ENCODE measurements around the gene RFX4.
A peak's percentile ranks its signal among the peaks of the same experiment; 100 is the strongest.

Gene RFX4

DNA sequence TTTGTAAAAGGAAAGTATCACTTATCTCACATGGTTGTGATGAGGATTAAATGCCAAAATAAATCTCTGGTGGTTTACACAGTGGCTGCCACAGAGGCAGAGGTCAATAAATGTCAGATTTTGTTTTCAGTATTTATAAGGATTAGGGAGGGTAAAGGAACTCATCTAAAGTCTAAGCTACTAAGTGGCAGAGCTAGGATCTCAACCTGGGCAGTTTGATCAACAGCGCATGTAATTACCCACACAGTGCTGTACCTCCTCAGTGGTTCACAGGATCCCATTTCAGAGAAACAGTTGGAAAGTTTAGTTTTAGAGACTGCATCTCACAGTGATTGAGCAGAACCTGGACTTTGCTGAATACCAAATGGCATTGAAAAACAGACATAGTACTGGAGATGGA lies 146.8 kb downstream of the RFX4 start:
- DNase-seq (ENCODE audit: low read depth): no peak

DNA sequence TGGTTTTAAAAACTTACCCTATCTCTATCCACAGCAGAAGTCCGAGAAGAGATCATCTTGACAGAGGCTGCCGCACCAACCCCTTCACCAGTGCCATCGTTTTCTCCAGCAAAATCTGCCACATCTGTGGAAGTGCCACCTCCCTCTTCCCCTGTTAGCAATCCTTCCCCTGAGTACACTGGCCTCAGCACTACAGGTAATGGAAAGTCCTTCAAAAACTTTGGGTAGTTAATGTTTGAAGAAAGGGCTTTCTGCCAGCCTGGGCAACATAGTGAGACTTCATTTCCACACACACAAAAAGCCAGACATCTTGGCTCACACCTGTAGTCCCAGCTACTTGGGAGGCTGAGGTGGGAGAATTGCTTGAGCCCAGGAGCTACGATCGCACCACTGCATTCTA lies 150.1 kb downstream of the RFX4 start:
- no peak for DNase-seq (ENCODE audit: low read depth)

DNA sequence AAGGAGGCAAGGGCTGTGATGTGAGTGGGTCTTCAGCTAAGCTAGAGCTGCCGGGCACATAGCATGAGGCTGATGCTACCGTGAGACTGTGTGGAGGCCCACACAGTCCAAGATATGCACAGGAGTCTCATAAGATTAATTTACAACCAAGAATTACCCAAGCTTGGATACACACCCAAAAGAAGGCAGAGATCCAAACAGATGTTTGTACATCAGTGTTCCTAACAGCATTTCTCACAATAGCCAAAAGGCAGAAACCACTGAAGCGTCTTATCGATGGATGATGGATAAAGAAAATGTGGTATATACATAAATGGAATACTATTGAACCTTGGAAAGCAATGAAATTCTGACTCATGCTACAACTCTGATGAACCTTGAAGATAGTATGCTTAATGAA lies 150.9 kb downstream of the RFX4 start:
- DNase-seq (ENCODE audit: low read depth): no peak

DNA sequence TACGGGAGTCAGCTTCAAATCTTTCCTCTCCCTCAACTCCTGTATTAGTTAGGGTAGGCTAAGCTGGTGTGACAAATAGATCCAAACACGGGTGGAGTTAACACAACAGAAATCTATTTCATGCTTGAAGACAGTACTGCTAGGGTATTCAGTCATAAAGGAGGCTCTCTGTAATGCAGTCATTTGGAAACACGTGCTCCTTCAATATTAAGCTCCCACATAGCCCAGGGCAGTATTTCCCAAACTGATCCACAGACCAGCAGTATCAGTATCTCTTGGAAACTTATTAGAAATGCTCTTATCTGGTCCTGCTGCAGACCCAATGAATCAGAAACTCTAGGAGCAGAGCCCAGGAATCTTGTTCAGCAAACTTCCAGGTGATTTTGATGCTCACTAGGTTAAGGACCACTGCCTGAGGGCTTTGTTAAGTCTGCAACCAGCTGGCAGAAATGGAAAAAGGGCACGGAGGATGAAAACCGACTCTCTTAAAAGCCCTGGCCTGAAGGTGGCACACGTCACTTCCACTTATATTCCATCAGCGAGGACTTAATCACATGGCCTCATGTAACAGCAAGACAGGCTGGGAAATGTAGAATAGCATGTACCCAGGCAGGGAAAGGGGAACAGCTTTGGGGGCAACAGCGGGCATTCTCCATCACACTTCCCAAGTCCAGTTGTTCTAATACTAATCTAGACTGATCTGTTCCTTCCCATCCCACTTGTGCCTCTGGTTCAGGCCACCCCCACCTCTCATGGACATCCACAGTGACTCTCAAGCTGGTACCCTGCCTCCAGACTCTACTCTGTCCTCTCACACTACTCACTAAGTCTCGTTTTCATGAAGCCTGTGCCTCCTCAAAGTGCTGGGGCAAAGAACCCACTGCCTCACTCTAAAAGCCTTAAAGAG lies 153.5 kb downstream of the RFX4 start:
- DNase-seq (ENCODE audit: low read depth): no peak

DNA sequence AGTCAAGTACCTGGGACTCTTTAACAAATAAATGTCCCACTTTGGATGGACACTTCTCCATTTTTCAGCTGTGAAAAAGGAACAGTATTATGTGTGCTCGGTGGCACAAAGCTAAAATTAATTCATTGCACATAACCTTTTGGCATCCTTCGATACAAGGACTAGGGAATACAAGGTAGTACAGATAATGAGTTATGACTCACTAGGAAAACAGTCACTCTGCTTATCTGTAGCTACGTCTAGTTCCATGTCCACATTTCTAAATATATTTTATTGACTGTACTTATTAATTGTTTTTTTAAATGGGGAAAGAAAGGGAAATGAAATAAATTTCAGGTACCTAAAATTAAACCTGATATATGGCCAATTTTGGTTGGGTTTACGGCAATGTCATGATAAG lies 156.5 kb downstream of the RFX4 start:
- DNase-seq (ENCODE audit: low read depth): no peak

DNA sequence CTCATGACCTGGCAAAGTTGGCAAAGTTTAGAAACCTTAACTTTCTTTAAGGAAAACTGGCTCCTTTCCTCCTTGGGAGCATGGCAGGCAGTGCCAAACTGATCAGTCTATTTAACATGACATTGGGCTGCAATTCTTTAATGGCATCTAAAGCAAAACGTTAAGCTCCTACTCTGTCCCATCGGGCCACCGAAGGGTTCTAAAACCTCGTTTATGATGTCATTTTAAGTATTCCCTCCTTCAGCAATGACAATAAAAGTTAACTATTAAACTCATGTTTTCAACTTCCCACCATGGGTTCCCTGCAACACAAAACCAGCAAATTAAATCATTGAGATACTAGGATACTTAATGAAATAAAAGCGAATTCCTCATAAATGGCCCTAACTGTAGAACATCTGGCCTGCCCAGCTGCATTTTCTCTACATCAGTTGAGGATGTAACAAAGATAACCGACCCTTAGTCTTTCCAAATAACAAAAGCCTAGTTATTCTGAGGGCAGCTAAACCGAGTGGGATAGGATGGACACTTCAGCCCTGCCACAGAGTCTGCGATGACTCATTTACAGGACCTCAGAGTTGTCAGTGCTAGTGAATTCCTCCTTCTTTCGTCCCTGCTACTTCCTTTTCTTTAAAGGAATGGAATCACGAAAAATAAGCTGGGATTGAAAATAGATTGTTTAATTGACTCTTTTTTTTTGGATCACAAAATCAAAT lies 157.2 kb downstream of the RFX4 start:
- no peak for DNase-seq (ENCODE audit: low read depth)

DNA sequence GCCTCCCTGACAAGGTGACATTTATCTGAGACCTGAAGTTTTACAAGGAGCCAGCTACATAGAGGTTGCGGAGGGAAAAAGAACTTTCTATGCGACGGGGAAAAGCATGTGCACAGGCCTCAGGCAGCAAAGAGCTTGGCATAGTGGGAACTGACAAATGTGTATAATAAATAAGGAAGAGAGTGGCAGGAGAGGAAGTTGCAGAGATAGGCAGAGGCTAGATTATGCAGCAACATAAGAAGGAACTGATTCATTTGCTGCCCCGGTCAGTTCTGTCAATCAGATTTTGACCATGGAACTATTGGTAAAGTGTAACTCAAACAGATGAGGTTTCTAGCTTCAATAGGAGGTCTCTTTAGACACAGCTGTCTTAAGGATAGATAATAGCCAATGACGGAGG lies 158.0 kb downstream of the RFX4 start:
- no peak for DNase-seq (ENCODE audit: low read depth)

DNA sequence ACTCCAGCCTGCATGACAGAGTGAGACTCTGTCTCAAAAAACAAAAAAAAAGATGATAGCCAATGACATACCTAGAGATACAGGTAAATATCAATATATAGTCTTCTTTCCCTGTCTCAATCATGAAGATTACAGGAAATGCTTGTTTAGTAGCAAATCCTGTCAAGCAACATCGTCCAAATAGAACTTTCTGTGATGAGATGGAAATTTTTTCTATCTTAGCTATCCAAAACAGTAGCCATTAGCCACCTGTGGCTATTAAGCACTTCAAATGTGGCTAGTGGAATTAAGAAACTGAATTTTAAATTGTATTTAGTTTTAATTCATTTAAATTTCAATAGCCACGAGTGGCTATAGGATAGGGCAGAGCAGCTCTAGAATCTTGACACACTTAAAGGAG lies 158.4 kb downstream of the RFX4 start:
- DNase-seq (ENCODE audit: low read depth): no peak

DNA sequence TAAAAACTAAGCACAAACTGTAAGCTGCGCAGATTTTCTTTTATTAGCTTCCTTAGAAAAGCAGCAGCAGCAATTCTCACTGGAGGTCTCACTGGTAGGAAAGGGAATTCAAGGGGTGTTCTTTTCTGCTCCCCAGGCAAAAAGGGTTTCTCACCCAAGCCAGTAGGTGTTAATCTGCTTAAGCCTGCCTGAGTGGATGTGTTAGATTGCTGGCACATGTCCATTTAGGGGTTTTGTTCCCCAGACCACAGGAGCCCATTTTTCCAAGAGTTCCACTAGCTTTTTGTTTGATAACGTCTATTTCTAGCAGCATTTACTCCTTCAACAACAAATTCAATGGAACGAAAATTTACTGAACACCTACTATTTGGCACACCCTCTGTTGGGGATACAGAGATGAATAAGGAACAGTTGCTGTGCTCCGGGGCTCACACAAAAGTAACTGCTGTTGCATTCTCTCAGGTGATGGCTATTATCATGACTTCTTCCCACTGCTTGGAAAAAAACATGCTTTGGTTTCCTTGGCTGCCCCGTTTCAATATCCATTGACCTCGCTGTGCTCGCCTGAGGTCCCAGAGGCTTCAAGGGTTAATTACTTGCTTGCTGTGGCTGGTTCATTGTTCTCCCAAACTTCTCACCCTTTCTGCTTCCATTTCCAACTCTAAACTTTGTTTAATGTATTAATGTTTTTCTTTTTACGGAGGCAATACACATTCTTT lies 160.6 kb downstream of the RFX4 start:
- DNase-seq (ENCODE audit: low read depth): no peak

DNA sequence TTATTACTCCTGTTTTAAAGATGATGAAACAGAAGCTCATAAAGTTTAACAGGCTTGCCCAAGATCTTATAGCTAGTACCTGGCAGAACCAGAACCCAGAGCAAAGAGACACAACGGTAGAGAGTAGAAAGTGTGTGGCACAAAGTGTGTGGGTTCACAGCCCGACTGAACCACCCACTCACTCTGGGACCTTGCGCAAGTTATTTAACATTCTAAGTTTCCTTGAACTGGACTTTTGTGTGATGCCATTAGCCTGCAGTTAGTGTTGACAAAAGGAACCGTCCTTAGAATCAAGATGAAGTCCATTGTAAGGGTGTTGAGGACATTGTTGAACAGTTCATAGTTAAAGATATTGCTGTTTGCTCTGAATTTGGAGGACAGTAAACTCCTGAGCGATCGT lies 161.8 kb downstream of the RFX4 start:
- DNase-seq (ENCODE audit: low read depth): no peak

DNA sequence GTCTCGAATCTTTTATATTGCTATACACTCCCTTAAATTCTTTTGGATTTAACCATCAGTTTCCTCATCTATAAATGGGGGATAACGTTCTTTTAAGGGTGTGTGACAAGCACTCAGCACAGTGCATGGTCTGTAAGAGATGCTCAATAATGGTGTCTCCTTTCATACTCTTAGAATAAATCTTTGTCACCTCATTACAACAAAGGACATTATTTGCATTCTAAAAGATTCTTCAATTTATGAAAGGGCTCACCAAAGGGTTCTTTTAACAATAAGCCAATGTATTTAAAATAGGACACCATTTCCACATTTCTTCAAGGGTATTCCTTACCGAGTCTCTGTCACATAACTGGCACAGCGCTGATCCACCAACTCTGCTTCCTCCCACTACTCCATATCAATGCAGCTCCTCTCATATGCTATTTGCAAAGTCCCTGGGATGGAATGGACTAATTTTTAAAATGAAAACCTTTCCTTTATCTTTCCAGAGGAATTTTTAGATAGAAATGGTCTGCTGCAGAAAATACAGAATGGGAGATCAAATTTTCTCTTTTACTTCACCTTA lies 162.5 kb downstream of the RFX4 start:
- no peak for DNase-seq (ENCODE audit: low read depth)

DNA sequence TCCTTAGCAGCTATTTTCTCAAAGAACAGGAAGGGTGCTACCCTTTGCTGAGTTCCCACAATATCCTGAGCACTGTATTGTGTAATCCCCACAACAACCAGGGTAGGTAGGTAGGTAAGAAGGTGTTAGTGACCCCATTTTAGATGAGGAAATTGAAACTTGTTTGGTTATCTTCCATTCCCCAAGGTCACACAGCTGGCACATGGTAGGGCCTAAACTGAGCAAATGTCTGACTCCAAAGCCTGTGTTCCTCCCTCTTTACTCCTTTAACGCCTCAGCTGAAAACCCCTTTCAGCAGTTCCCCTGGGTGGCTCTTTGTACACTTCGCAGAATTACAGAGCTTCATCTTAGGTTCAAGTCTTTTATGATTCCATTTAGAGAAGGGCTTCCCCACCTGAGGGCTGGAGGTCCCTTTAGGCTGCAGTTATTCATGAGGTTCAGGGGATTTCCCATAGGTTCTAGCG lies 165.2 kb downstream of the RFX4 start:
- DNase-seq (ENCODE audit: low read depth): no peak

DNA sequence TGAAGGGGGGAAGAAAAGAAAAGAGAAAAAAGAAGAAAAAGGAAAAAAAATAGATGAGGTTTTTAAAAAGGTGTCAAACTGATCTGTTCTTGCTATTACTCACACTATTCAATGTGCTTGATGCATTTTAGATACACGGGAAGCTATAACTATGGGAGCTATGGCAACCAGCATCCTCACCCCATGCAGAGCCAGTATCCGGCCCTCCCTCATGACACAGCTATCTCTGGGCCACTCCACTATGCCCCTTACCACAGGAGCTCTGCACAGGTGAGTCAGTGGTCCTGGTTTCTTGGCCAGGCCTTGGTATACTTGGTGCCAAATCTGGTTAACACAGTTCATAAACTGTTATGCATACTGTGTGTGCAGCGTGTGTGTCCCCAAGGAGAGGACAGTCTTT lies 167.7 kb downstream of the RFX4 start:
- DNase-seq (ENCODE audit: low read depth): no peak

DNA sequence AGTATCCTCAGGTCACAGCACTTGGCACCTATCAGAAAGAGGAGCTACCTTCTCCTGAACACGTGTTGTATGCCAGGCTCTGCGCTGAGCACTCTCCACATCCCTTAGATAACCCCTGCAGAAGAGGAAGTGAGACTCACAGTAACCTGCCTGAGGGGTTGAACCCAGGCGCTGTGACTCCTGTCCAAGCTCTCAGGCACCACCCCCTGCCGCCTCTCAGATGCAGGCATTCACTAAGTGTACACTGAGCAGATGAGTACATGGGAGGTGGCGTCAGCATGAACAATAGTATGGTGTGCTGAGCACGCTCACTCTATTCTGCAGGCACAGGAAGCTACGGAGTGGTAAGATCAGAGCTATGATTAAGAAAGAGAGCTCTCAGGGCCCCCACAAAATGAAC lies 170.7 kb downstream of the RFX4 start:
- peak; percentile 57 for DNase-seq (ENCODE audit: low read depth)

DNA sequence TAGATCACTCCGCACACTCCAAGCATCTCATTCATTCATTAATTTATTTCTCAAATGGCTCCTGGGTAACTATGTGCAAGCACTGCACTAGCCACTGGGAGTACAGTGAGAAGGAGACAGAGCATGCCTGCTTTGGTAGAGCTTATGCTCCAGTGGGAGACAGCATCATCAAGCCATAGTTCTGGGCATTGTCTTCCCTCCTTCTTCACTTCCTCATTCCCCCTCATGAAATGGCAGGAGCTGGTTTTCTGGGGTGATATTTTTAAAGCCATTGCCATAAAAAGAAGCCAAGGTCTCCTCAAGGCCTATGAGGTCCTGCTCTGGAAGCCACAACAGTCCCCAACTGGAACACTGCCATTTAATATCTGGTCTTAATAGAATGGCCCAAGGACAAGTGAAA lies 171.5 kb downstream of the RFX4 start:
- DNase-seq (ENCODE audit: low read depth): no peak

DNA sequence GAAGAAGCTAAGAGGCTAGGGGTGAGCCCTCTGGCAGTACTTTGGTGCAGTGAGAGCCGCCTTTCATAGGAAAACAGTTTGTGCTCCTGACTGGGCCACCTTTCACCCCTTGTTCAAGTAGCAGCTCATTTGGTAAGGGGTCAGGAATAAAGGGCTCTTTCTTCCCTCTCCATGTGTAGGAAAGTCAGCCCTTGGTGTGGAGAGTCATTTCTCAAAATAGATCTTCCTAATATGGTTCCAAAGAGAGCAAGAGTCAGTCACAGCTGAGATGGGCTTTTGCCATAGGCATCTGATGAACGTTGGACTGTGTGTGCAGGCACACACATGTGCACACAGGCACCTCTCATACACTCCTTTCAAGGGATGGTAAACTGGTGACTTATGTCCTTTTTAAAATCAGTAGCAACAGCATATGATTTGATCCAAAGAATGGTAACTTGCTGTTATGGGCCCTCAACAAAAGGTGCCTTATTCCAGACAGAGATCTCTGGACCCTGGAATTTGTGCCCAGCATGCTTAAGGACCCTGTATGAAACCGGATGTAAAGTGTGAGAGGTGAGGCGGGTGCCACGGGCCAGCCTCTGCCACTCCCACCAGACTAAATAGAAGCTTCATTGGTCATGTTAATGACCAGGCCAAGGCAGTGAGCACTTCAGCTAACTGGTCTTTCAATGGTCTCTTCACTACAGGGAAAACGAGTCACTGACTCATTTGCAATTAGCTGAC lies 175.0 kb downstream of the RFX4 start:
- no peak for DNase-seq (ENCODE audit: low read depth)

DNA sequence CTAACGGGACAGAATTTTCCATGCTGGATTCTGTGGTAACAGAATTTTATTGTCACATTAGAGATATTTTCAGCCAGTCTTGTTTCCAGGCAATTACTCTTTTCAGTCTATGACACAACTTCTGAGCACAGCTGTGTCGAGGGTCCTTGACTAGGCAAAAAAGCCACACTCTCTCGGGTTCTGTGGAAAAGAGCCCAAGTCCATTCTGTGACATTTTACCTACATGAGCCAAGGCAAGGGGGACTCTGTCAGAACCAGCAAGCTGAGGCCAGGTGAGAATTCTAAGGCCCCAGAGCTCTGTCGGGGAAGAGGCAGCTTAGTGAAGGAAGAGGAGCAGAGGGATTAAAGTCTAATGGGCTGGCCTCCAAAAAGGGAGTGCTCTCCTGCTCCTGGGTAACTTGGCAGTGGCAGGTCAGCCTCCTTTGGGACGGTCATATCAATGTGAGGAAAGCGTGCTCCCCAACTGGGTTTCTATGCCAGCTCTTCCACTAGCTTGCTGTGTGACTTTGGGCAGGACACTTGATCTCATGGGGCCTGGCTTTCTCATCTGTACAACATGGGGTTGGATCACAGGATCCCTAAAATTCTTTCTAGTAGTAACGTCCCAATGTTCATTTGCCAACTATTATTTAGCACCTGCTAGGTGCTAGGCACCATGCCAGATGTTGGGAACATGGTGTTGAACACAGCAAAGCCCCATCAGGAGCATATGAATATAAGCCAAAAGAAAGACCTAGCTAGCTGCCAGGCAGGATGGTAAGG lies 175.7 kb downstream of the RFX4 start:
- DNase-seq (ENCODE audit: low read depth): no peak

DNA sequence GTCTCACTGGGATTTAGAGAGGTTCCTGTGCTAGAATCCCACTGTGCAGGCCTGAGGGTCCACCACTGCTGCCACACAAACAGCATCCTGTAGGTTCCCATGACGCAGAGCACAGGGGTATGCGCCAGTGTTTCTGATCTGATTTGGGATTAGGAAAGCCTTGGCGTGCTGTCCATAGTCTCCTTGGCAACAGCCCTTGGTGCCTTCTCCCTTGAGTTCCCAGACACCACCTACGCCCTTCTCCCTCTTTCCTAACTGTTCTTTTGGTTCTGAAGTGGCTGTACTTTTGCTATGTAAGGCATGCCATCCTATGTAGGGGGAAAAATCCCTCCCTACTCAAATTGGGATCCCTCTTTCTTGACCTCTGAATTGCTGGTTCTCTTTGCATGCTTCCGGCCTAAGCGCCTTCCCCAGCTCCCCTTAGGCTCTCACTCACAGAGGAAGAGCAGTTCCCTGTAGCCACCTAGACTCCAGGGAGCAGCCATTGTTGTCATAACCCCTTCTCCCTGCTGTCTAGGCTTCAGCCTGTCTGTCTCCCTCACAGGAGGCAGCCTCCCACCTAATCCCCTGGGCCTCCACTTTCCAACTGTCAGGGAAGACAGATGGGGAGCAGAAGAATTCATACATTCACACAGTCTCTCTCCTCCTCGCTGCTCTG lies 176.9 kb downstream of the RFX4 start:
- DNase-seq (ENCODE audit: low read depth): no peak

DNA sequence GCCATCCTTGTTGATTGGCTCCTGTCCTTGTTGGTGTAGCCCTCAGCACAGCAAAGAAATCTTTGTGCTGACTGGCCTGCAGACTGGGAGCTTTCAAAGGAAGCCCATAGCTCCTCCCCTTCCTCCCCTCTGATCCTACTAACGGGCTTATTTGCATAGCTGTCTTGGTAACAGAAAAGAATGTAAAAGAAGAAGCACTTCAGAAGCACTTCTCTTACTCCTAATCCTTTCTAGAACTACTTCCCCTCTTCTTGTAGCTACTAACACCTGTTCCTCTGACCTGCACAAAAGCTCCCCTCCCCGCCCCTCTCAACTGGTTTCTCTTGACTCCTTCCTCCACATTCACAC lies 177.4 kb downstream of the RFX4 start:
- DNase-seq (ENCODE audit: low read depth): no peak

DNA sequence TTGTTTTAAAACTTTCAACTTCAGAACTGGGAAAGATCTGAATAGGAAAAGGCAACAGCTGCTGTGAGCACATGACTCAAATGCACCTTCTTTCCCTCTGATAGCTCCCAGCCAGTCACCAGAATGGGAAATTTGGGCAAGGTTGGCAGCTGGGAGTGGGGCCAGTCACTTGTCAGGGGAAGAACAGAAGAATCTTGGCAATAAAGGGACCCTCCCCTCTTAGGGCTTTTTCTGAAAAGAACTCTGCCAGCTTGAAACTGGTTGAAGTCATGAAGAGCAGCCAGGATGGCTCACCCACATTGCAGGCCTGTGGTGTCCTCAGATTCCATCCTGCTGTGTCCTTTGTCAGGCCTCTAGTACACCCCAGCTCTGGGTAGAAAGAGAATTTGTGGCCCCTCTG lies 181.4 kb downstream of the RFX4 start:
- no peak for DNase-seq (ENCODE audit: low read depth)

DNA sequence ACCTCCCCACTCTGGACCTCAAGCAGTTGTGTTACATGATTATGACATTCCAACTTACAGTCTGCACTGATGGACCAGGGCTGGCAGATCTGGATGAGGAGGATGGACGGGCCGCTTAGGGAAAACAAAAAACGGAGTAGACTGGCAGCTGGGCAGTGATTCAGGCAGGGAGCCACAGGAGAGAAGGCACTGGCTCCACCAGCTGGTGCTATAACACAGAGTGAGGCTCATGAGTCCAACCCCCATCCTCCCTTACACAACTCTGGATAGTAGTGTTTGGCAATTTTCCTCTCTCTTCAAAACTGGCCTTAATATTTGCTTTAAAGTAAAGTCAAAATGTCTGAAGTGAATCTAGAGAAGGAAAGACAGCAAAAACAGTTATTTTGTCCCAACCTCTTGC lies 181.9 kb downstream of the RFX4 start:
- no peak for DNase-seq (ENCODE audit: low read depth)

All from activated T-cell treated with anti-CD3 and anti-CD28 coated beads for 48 hours (primary cell).